Tibial nerve (tissue), 4 donors: ENCODE measurements around the gene PSTK. TPM values are rescaled to one million over a fixed set of nuclear protein-coding genes. Genes with fewer than 3 reads are reported as not detected.

Source experiments
- DNase-seq, 2 donors: peaks; one replicate each; pipeline ENCODE4 v3.0.0-alpha.2; 2019; ENCODE audit warnings: low spot score in 2 of 2
- H3K27ac ChIP-seq, 4 donors: fragments of 200-600 bp; sonication (generic) in 3 of 4; one replicate each; pipeline ENCODE4 v1.5.1; 2017 to 2019; ENCODE audit warnings: mild to moderate bottlenecking in 1 of 4
- H3K27me3 ChIP-seq, 2 donors: fragments of 200-600 bp; sonication (generic) in 1 of 2; one replicate each; pipeline versions ENCODE4 v1.5.1 to v1.6.0; 2017 to 2019
- H3K36me3 ChIP-seq, 3 donors: fragments of 200-600 bp; sonication (generic); one replicate each; pipeline ENCODE4 v1.5.1; 2018 to 2019
- H3K4me1 ChIP-seq, 4 donors: fragments of 200-600 bp; sonication (generic) in 3 of 4; one replicate each; pipeline ENCODE4 v1.5.1; 2017 to 2019
- H3K4me3 ChIP-seq, 4 donors: fragments of 200-600 bp; sonication (generic) in 3 of 4; one replicate each; pipeline ENCODE4 v1.5.1; 2017 to 2019; ENCODE audit warnings: mild to moderate bottlenecking in 1 of 4, moderate library complexity in 1 of 4
- H3K9me3 ChIP-seq, 4 donors: fragments of 200-600 bp; sonication (generic) in 3 of 4; one replicate each; pipeline ENCODE4 v1.5.1; 2017 to 2019
- CTCF ChIP-seq, 5 experiments: fragments of 200-600 bp in 3 of 5; fragments of 450-650 bp in 2 of 5; sonication (generic) in 3 of 5; IDR thresholded peaks; one replicate each; pipeline ENCODE4 v1.5.1; 2016 to 2019; ENCODE audit warnings: antibody characterized with exemption in 5 of 5, mild to moderate bottlenecking in 3 of 5, moderate library complexity in 2 of 5
- EP300 ChIP-seq, 2 donors: sonication (generic); formaldehyde crosslinking; IDR thresholded peaks; one replicate each; pipeline ENCODE4 v1.6.1; 2017; ENCODE audit warnings: antibody characterized with exemption in 2 of 2, mild to moderate bottlenecking in 1 of 2
- POLR2A ChIP-seq, 2 donors: fragments of 450-650 bp; IDR thresholded peaks; one replicate each; pipeline ENCODE4 v1.6.1; 2017; ENCODE audit warnings: antibody characterized with exemption in 2 of 2, mild to moderate bottlenecking in 2 of 2, moderate library complexity in 2 of 2
- WGBS, 2 donors: methylation state at CpG; one replicate each; pipeline ENCODE4 v1.1.5; 2018; 5-methylcytosine and 5-hydroxymethylcytosine counted together
- total RNA-seq, 4 donors: library from RNA; depleted of rRNA; stranded (reverse); fragments of >200 nt; gene quantifications; one replicate each; pipeline ENCODE4 v1.1.0, GENCODE V29; 2016

Gene PSTK
- total RNA-seq, 4 donors from 2014 or later: 1.2 to 11.6 (median 3.9) TPM

GRCh38 chr10:123034332-123034731 is 54.1 kb downstream of the PSTK start:
- no peak overlapping the region for H3K27ac ChIP-seq
- no peak overlapping the region for H3K4me3 ChIP-seq
- peaks cover 0 to 43% (median 0%) of the 10 kb centered on the region in 3 donors for H3K36me3 ChIP-seq
- H3K9me3 ChIP-seq: no peaks in the 10 kb centered on the region
- no peak for TF ChIP-seq CTCF (IDR thresholded peaks at IDR 0.05)
- no peak for TF ChIP-seq EP300 (IDR thresholded peaks at IDR 0.05)
- no peak for TF ChIP-seq POLR2A (IDR thresholded peaks at IDR 0.05)
- DNase-seq: no peak
- H3K27me3 ChIP-seq: no peaks in the 10 kb centered on the region
- H3K4me1 ChIP-seq: peaks cover 0 to 4% (median 0%) of the 10 kb centered on the region in 4 donors

- Histone ChIP-seq H3K36me3 (peaks cover 0 to 46% (median 0%) of the 10 kb centered on the region in 3 donors), H3K9me3 (no peaks in the 10 kb centered on the region), H3K4me3 (no peak overlapping the region), H3K4me1 (peaks cover 0 to 4% (median 0%) of the 10 kb centered on the region in 4 donors), H3K27ac (no peak overlapping the region), H3K27me3 (no peaks in the 10 kb centered on the region)
- DNase-seq: no peak
- no peak for TF ChIP-seq CTCF (IDR thresholded peaks at IDR 0.05)
- TF ChIP-seq POLR2A (IDR thresholded peaks at IDR 0.05): no peak
- TF ChIP-seq EP300 (IDR thresholded peaks at IDR 0.05): no peak
- 70 to 75% methylated on average over 8 of the region's 8 CpGs for WGBS, 2 donors
Measured at GRCh38 chr10:123035467-123036086, 55.4 kb downstream of the PSTK start.

- TF ChIP-seq POLR2A (IDR thresholded peaks at IDR 0.05) (no peak), CTCF (IDR thresholded peaks at IDR 0.05) (no peak), EP300 (IDR thresholded peaks at IDR 0.05) (no peak)
- no peaks in the 10 kb centered on the region for H3K4me1 ChIP-seq
- peaks cover 0 to 54% (median 0%) of the 10 kb centered on the region in 3 donors for H3K36me3 ChIP-seq
- H3K9me3 ChIP-seq: no peaks in the 10 kb centered on the region
- H3K27ac ChIP-seq: no peak overlapping the region
- no peaks in the 10 kb centered on the region for H3K27me3 ChIP-seq
- H3K4me3 ChIP-seq: no peak overlapping the region
- WGBS, 2 donors: 60 to 61% methylated on average over 18 of the region's 18 CpGs
- DNase-seq: no peak
Measured at GRCh38 chr10:123038782-123039631, 58.8 kb downstream of the PSTK start.

DNA sequence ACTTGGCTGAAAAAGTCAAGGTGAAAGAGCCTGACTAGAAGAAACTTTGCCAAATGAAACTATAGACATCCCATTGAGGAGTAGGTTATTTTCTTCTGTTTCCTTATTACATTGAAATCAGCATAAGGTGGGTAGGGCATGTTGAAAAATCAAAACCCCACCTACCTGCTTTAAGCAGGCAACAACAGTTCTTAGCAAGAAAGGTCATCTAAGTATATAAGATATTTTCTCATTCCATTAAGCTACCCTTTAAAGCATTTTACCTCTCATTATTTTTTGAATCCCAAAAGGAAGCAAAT is 59.4 kb downstream of the PSTK start:
- Histone ChIP-seq H3K36me3 (peaks cover 0 to 51% (median 0%) of the 10 kb centered on the region in 3 donors), H3K9me3 (no peaks in the 10 kb centered on the region), H3K4me3 (no peak overlapping the region), H3K27ac (no peak overlapping the region), H3K4me1 (no peaks in the 10 kb centered on the region), H3K27me3 (no peaks in the 10 kb centered on the region)
- TF ChIP-seq CTCF (IDR thresholded peaks at IDR 0.05): no peak
- no peak for TF ChIP-seq POLR2A (IDR thresholded peaks at IDR 0.05)
- no peak for TF ChIP-seq EP300 (IDR thresholded peaks at IDR 0.05)
- DNase-seq: no peak

Other genes with a start within 250 kb of the PSTK start
- gene CUZD1, start 134.5 kb upstream of the PSTK start, total RNA-seq: 1 to 10 TPM in 3 of 4 donors, not detected in 1; 1.2 to 5.7 (median 1.9) TPM
- 10 to 100 TPM in 1 of 4 donors, 1 to 10 TPM in 3; 2.8 to 10.0 (median 6.7) TPM for gene FAM24B, start 100.8 kb upstream of the PSTK start, total RNA-seq
- not detected for gene FAM24A, start 69.8 kb upstream of the PSTK start, total RNA-seq
- gene C10orf88, start 26.2 kb upstream of the PSTK start, total RNA-seq: 1 to 10 TPM; 5.2 to 7.2 (median 6.3) TPM
- 10 to 100 TPM in 3 of 4 donors, 1 to 10 TPM in 1; 7.2 to 16.4 (median 13.8) TPM for gene IKZF5, start 28.4 kb downstream of the PSTK start, total RNA-seq
- 10 to 100 TPM; 17.4 to 26.8 (median 24.7) TPM for gene ACADSB, start 28.6 kb downstream of the PSTK start, total RNA-seq
- gene HMX3, start 155.6 kb downstream of the PSTK start, total RNA-seq: not detected
- not detected for gene HMX2, start 167.7 kb downstream of the PSTK start, total RNA-seq
- gene BUB3, start 174.0 kb downstream of the PSTK start, total RNA-seq: 100 to 1,000 TPM in 1 of 4 donors, 10 to 100 TPM in 3; 68.1 to 100 (median 73.4) TPM